GM21526 (cell line): ENCODE measurements around the gene CTU2.
A peak's percentile ranks its signal among the peaks of the same experiment; 100 is the strongest.
"Not testable (repeated sequence)": the region's sequence is repeated elsewhere in the genome, so short reads cannot be mapped to it uniquely, and the experiment has no call there.

Experiments used
- ATAC-seq: cut with Tn5 transposase; IDR thresholded peaks from one replicate; pipeline ENCODE4 v1.9.1; 2021; ENCODE audit warnings: moderate library complexity; ENCODE audit not compliant: unreplicated experiment, low FRiP score

Gene CTU2

DNA sequence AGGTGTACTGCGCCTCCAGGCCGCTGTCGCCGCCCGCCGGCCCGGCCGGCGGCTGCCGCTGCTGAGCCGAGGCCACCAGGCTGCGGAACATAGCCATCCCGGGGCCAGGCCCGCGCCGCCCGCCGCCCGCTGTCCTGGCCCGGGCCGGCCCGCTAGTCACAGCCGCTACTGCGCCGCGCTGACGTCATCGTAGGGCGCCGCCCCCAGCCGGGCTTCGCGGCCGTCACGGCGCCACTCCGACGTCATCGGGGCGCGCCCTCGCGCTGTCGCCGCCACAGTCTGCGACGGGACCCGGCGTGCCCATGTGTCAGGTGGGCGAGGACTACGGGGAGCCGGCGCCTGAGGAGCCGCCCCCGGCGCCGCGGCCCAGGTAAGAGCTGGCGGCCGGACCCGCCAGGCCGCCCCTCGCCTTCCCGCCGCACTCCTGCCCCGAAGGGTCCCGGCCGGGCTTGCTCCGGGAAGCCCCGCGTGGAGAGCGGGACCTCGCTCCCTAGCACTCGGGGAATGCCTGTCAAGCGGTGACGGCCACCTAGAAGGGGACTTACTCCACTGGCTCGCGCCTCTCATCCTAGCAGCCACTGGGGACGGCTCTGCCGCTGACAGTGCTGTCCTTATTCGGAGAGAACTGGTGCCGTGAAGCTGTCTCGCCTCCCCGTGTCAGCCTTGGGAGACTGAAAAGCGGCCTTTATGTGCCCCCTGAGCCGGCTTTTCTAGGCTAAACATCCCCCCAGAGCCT, at the start of gene CTU2, which contains the start of gene RNF166:
Gene CTU2, plus strand, starts transcription at position 275 of the 736 bp plus-strand sequence. Its CDS starts 28 bp downstream, at position 303.
Gene RNF166, minus strand, starts transcription at position 180 of the 736 bp plus-strand sequence. Its CDS starts 83 bp downstream, at position 97.
- peak; percentile 55 for ATAC-seq

- ATAC-seq: no peak
Observed at GRCh38 chr16:88657371-88657770, 48.9 kb upstream of the CTU2 start.

DNA sequence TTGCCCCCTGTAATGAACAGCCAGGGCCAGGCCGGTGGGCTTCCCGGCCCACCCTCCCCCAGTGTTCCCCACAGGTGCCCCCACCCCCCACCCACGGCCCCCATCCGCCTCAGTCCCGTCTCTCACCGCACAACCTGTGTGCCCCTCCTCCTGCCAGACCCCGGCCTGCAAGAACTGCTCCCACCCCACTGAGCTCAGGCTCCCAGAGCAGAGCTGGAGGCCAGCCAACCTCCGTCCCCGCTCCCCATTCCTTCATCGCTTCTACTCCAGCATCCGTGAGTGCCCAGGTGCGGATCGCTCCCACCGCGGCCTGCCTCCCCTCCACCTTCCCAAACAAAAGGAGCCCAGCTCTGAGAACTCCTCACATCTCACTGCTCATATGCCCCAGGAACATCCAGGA, 47.6 kb upstream of the CTU2 start:
- no peak for ATAC-seq

GRCh38 chr16:88659160-88659559, 47.1 kb upstream of the CTU2 start:
- no peak for ATAC-seq

DNA sequence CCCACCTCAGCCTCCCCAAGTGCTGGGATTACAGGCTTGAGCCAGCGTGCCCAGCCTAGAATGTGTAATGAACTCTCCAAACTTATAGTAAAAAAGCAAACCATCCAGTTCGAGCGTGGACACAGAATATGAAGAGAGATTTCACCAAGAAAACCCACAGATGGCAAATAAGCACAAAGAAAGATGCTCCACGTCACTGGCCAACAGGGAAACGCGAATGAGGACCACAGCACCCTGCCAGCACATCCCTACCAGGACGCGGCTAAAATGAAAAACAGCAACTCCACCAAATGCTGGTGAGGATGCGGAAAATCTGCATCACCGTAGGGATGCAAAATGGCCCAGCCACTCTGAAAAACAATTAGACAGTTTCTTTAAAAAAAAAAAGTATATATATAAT, 44.8 kb upstream of the CTU2 start:
- no peak for ATAC-seq

DNA sequence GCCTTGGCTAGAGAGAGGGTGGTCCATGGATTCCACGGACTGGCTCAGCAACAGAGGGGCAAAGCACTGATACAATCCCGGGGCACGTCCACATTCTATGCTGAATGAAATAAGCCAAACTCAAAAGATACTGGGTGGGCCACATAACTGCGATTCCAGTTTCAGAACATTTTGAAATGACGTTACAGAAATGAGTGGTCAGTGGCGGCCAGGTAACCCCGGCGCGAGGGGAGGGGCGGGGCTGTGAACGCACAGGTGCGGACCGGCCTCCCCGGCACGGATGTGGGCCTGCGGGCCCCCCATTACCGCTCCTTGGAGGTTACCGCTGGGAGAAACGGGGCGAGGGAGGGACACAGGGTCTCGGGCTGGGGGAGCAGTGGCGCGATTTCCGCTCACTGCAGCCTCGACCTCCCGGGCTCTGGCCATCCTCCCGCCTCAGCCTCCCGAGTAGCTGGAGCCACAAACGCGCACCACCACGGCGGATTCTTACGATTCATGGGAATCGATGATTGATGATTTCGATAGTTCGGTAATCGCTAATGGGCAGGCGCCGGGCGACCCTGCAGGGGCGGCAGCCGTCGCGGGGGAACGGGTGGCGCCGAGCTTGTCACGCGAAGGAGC, 44.0 kb upstream of the CTU2 start:
- no peak for ATAC-seq

DNA sequence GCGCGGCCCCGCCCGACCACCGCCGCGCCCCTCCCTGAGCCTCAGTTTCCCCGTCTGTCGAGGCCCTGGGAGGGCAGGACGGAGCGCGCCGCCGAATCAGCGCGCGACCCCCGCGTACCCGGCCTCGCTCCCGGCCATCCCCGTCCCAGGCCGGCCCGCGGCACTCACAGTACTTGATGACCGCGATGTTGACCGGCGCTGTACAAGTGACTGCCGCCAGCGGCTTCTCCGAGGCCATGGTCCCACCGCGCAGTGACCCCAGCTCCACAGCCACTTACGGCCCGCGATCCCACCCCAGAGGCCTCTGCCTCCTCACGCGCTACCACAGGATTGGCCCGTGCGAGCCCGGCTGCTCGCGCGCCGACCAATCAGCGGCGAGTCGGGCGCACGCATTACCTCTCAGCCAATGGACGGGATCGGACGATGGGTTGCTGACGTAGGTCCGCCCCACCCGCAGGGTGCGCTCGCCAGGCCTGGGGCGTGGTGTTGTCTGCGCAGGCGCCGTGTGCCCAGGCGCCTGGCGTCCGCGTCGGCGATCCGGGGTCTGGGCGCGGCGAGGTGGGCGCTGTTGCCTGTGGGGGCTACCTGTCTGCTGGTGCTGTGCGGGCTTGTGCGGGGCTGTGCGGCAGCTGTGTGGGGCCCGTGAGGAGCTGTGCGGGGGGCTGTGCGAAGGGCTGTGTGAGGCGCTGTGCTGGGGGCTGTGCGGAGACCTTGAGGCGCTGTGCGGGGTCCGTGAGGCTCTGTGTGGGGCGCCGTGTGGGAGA, 43.3 kb upstream of the CTU2 start, which contains the start of gene MVD:
Gene MVD, minus strand, starts transcription at position 249 of the 764 bp plus-strand sequence. Its CDS starts 11 bp downstream, at position 238.
- peak; percentile 85 for ATAC-seq

DNA sequence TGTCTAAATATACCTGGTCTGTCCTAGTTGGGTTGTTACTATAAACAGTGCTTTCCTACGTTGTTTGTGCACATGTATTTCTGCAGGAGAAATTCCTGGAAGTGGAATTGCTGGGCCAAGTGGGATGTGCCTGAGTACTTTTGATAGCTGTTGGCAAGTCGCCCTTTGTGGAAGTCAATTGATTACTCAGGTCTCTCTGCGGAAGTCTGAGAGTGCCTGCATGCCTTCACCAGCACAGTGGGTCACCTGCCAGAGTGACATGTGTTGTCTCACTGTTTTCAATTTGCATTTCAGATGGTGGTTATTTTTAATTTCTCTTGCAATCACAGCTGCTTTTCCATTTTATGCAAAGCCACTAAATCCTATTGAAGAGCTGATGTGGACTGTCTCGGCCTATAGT, 41.2 kb upstream of the CTU2 start:
- no peak for ATAC-seq

DNA sequence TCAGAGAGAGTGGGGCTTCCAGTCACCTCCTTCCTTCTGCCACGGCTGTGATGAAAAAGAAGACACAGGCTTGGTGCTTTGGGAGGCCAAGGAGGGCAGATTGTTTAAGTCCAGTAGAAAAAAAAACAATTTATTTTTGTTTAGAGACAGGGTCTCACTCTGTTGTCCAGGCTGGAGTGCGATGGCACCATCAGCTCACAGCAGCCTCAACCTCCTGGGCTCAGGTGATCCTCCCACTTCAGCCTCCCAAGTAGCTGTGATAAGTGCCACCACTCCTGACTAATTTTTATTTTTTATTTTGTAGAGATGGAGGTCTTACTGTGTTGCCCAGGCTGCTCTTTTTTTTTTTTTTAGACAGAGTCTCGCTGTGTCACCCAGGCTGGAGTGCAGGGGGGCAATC, 40.7 kb upstream of the CTU2 start:
- no peak for ATAC-seq

- ATAC-seq: no peak
Observed at GRCh38 chr16:88667461-88667860, 38.8 kb upstream of the CTU2 start.

- not testable (repeated sequence) for ATAC-seq
Observed at GRCh38 chr16:88669493-88669892, 36.8 kb upstream of the CTU2 start.

DNA sequence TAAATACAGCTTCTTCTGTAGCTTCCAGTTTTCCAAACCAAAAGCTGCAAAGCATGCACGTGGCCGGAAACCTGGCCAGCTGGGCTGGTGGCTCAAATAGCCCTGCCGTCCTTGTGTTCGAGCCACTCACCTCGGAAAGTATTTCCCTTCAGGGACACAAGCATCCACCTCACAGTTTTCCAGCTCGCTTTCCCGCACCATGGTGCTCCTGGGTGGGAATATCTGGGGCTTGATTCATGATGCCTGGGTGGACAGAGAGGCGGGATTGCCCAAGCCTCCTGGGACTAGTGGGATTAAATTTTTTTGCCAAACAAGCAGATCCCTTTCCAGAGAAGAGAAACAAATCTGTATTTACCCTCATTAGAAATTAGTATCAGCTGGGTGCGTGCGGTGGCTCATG, 36.3 kb upstream of the CTU2 start:
- no peak for ATAC-seq

- no peak for ATAC-seq
Observed at GRCh38 chr16:88671806-88672205, 34.5 kb upstream of the CTU2 start.

GRCh38 chr16:88672776-88673175, 33.5 kb upstream of the CTU2 start:
- no peak for ATAC-seq

- ATAC-seq: no peak
Observed at GRCh38 chr16:88673716-88674379, 32.5 kb upstream of the CTU2 start.

DNA sequence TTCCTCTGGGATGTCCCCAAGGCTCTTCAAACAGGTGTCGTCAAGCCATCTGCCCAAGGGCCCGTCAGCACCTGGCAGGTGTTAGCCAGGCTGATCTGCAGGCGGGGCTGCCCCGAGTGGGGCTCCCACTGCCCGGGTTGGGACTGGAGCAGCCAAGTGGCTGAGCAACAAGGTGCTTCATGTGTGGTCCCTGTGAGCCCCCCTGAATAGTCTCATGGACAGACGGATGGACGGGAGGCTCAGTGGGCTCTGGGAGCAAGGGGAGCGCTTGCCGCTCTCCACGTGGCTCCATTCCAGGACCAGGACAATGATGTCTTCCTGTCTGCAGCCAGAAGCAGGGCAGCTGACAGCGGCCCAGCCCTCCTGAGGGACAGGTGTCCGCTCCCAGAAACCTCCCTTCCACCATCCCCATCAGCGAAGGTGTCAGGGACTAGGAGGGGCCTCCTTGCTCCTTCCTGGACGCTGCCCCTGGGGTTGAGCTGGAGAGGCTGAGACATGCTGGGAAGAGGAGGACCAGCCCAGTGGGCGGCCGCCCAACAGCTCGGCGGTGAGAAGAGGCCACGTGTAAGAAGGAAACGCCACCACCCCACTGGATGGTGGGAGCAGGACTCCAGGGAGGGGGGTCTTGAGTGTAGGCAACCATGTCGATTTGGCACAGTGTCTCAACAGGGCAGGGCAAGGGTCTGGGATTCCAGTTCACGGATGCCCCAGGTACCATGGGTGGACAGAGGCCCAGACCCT, 29.6 kb upstream of the CTU2 start:
- no peak for ATAC-seq

DNA sequence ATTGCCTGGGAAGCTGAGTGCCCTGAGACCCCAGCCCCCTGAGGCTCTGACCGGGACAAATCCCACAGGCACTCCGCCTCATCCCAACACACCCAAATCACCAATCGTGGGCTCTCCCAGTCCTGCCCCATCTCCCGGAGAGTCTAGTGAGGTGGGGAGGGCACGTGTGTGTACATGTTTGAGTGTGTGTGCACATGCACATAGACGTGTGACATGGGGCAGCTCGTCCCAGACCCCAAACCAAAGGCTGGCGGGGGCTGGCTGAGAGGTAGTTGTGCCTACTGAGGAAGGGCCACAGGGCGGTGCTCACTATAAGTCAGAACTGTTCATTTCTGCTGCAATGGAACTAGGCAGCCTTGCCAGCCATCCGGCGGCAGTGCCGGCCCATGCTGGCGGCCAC, 28.6 kb upstream of the CTU2 start:
- no peak for ATAC-seq

DNA sequence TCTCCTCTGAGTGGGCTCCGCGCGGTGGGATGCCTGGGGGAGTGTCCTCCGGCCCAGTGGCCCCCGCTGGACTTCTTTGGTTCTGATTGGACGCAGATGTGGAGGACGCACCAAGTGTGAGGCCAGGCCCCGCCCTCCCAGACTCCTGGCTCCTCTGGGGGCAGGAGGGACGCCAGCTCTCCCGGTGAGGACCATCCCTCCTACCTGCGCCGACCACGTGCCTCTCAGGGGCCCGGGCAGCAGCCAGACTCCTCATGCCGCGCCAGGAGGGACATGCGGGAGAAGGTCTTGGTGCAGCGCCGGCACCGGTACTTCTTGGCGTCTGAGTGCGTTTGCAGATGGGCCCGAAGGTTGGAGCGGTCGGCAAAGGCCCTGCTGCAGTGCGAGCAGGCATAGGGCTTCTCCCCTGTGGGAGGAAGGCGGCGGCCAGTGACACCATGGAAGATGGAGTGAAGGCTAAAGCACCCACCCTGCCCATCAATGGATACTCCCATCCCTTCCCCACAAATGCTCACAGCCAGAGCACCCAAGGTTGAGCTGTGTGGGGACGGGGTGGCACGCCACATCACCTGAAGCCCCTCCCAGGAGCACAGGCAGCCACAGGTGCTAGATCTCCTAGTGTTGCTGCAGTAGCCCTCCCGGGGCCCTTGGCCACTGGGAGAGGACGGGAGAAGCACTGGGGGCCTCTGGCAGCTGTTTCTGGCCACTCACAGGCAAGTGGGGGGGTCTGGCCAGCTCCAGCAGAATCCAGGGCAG, 27.9 kb upstream of the CTU2 start:
- ATAC-seq: no peak

GRCh38 chr16:88680554-88681083, 25.7 kb upstream of the CTU2 start:
- ATAC-seq: no peak
